ENCODE data around the gene HIP1R. TPM values are rescaled to one million over a fixed set of nuclear protein-coding genes. Genes with fewer than 3 reads are reported as not detected.
"Not testable (repeated sequence)": the region's sequence is repeated elsewhere in the genome, so short reads cannot be mapped to it uniquely, and the experiment has no call there.

The HIP1R gene
- polyA plus RNA-seq, 1 of the 3 experiments (the other 2 are of a cell fraction) = 20.6 TPM

- POLR2A ChIA-PET = no interaction called here
- CTCF ChIA-PET = interaction anchor here (0.6 to 4.9 kb wide), 3 partner anchors 11 to 159 kb away, joined by 3 to 48 read pairs (median 3); no protein-coding TSS in a partner anchor
- H3K4me2 ChIP-seq = no peak overlapping the region
- H3K27me3 ChIP-seq (ENCODE audit: insufficient read depth) = no peaks in the 10 kb centered on the region
- H3K36me3 ChIP-seq (replicated peaks in 1 of 2; ENCODE audit: control insufficient read depth in 1 of 2, insufficient read depth in 2 of 2, low read length in 1 of 2) = no peaks in the 10 kb centered on the region
- WGBS (ENCODE audit: low lambda C conversion rate) = 77% methylated on average over 7 of the region's 7 CpGs
- H3K27ac ChIP-seq (ENCODE audit: low read depth in 2 of 2, low read length in 1 of 2) = no peak overlapping the region
- H3K9me3 ChIP-seq = no peaks in the 10 kb centered on the region
- H3K9ac ChIP-seq = no peak overlapping the region
- H4K20me1 ChIP-seq (ENCODE audit: insufficient read depth) = no peaks in the 10 kb centered on the region
- H3K79me2 ChIP-seq (ENCODE audit: insufficient read depth) = no peaks in the 10 kb centered on the region
- H3K4me1 ChIP-seq (ENCODE audit: control insufficient read depth in 1 of 2, insufficient read depth in 2 of 2, low read depth in 1 of 2, low read length in 1 of 2) = no peaks in the 10 kb centered on the region
- no peaks in the 10 kb centered on the region for H3F3A ChIP-seq (replicated peaks; ENCODE audit: insufficient read depth)
- DNase-seq = no peak
- no peak overlapping the region for H3K4me3 ChIP-seq (ENCODE audit: low read depth in 2 of 2, low read length in 1 of 2)
- no peak overlapping the region for H2AFZ ChIP-seq (ENCODE audit: low read depth)
- no peaks in the 10 kb centered on the region for H3K9me2 ChIP-seq
- no peak for TF ChIP-seq MEF2A (IDR thresholded peaks at IDR 0.05; ENCODE audit: borderline replicate concordance, low read depth)
Observed at GRCh38 chr12:122803937-122804336, 31.3 kb upstream of the HIP1R start.

- H3F3A ChIP-seq (replicated peaks; ENCODE audit: insufficient read depth); DNase-seq; H3K27ac ChIP-seq (ENCODE audit: low read depth in 2 of 2, low read length in 1 of 2); H3K4me3 ChIP-seq (ENCODE audit: low read depth in 2 of 2, low read length in 1 of 2); H3K9ac ChIP-seq; H2AFZ ChIP-seq (ENCODE audit: low read depth); POLR2A ChIA-PET; H3K79me2 ChIP-seq (ENCODE audit: insufficient read depth); H4K20me1 ChIP-seq (ENCODE audit: insufficient read depth); H3K4me1 ChIP-seq (ENCODE audit: control insufficient read depth in 1 of 2, insufficient read depth in 2 of 2, low read depth in 1 of 2, low read length in 1 of 2); H3K36me3 ChIP-seq (replicated peaks in 1 of 2; ENCODE audit: control insufficient read depth in 1 of 2, insufficient read depth in 2 of 2, low read length in 1 of 2); H3K4me2 ChIP-seq; H3K9me2 ChIP-seq; H3K27me3 ChIP-seq (ENCODE audit: insufficient read depth); H3K9me3 ChIP-seq: not testable (repeated sequence)
- CTCF ChIA-PET = interaction anchor here (1.0 to 4.9 kb wide), 2 partner anchors 12 to 433 kb away, joined by 3 to 48 read pairs; no protein-coding TSS in a partner anchor
- WGBS (ENCODE audit: low lambda C conversion rate) = 89% methylated on average over 9 of the region's 9 CpGs
Observed at GRCh38 chr12:122804957-122805356, 30.3 kb upstream of the HIP1R start.

DNA sequence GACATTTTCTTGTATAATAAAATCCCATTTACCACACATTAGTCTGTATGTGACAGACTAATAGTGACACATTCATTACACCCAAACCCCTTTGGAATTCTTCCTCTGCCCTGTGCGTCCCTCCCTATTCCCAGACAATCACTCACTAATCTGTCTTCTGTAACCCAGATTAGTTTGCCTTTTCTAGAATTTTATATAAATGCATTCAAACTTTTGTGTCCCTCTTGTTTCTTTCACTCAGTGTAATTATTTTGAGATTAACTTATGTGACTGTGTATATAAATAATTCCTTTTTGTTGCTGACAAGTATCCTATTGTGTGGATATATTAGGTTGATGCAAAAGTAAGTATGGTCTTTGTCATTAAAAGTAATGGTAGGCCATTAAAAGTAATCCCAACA lies 27.6 kb upstream of the HIP1R start:
- H3K9me2 ChIP-seq = no peaks in the 10 kb centered on the region
- no peaks in the 10 kb centered on the region for H3K36me3 ChIP-seq (replicated peaks in 1 of 2; ENCODE audit: control insufficient read depth in 1 of 2, insufficient read depth in 2 of 2, low read length in 1 of 2)
- POLR2A ChIA-PET = no interaction called here
- no peak overlapping the region for H3K4me2 ChIP-seq
- WGBS (ENCODE audit: low lambda C conversion rate) = 90% methylated on average over 1 of the region's 1 CpG
- no peaks in the 10 kb centered on the region for H3K27me3 ChIP-seq (ENCODE audit: insufficient read depth)
- H3K4me1 ChIP-seq (ENCODE audit: control insufficient read depth in 1 of 2, insufficient read depth in 2 of 2, low read depth in 1 of 2, low read length in 1 of 2) = no peaks in the 10 kb centered on the region
- no peaks in the 10 kb centered on the region for H3K9me3 ChIP-seq
- no peaks in the 10 kb centered on the region for H3F3A ChIP-seq (replicated peaks; ENCODE audit: insufficient read depth)
- no peaks in the 10 kb centered on the region for H3K79me2 ChIP-seq (ENCODE audit: insufficient read depth)
- no peak overlapping the region for H3K4me3 ChIP-seq (ENCODE audit: low read depth in 2 of 2, low read length in 1 of 2)
- H2AFZ ChIP-seq (ENCODE audit: low read depth) = no peak overlapping the region
- DNase-seq = no peak
- H3K9ac ChIP-seq = no peak overlapping the region
- TF ChIP-seq MAX (IDR thresholded peaks at IDR 0.05; ENCODE audit: low read depth) (no peak), MXI1 (IDR thresholded peaks at IDR 0.05; ENCODE audit: low read depth, low read length) (no peak), NRF1 (IDR thresholded peaks at IDR 0.05; ENCODE audit: low read depth, low read length) (no peak), TAF1 (IDR thresholded peaks at IDR 0.05; ENCODE audit: borderline replicate concordance, low read depth, low read length) (no peak), TEAD4 (IDR thresholded peaks at IDR 0.05; ENCODE audit: borderline replicate concordance, insufficient read depth) (no peak), MEF2A (IDR thresholded peaks at IDR 0.05; ENCODE audit: borderline replicate concordance, low read depth) (no peak), CHD2 (IDR thresholded peaks at IDR 0.05; ENCODE audit: low read length, partially characterized antibody) (no peak), GATA2 (CRISPR knock-in tag; IDR thresholded peaks at IDR 0.05) (no peak), NFIC (IDR thresholded peaks at IDR 0.05; ENCODE audit: borderline replicate concordance) (no peak), RFX5 (IDR thresholded peaks at IDR 0.05; ENCODE audit: low read length) (no peak)
- TF ChIP-seq, protein P1, sequence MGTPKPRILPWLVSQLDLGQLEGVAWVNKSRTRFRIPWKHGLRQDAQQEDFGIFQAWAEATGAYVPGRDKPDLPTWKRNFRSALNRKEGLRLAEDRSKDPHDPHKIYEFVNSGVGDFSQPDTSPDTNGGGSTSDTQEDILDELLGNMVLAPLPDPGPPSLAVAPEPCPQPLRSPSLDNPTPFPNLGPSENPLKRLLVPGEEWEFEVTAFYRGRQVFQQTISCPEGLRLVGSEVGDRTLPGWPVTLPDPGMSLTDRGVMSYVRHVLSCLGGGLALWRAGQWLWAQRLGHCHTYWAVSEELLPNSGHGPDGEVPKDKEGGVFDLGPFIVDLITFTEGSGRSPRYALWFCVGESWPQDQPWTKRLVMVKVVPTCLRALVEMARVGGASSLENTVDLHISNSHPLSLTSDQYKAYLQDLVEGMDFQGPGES (IDR thresholded peaks at IDR 0.05; ENCODE audit: low read depth, low read length) = no peak
- H4K20me1 ChIP-seq (ENCODE audit: insufficient read depth) = no peaks in the 10 kb centered on the region
- no peak overlapping the region for H3K27ac ChIP-seq (ENCODE audit: low read depth in 2 of 2, low read length in 1 of 2)
- CTCF ChIA-PET = interaction anchor here (1.9 kb wide), 1 partner anchor 14 kb away, joined by 17 read pairs; no protein-coding TSS in a partner anchor
